ENCODE data around the gene RAMACL.

GRCh38 chr6:166619912-166620311 lies 33.4 kb upstream of the RAMACL start:
- no peak for TF ChIP-seq POLR2A (IDR thresholded peaks at IDR 0.05)
- TF ChIP-seq, protein P1, sequence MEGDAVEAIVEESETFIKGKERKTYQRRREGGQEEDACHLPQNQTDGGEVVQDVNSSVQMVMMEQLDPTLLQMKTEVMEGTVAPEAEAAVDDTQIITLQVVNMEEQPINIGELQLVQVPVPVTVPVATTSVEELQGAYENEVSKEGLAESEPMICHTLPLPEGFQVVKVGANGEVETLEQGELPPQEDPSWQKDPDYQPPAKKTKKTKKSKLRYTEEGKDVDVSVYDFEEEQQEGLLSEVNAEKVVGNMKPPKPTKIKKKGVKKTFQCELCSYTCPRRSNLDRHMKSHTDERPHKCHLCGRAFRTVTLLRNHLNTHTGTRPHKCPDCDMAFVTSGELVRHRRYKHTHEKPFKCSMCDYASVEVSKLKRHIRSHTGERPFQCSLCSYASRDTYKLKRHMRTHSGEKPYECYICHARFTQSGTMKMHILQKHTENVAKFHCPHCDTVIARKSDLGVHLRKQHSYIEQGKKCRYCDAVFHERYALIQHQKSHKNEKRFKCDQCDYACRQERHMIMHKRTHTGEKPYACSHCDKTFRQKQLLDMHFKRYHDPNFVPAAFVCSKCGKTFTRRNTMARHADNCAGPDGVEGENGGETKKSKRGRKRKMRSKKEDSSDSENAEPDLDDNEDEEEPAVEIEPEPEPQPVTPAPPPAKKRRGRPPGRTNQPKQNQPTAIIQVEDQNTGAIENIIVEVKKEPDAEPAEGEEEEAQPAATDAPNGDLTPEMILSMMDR (IDR thresholded peaks at IDR 0.05) = no peak

Measured in tibial nerve (tissue), 3 donors.